NCI-H526 treated with DMSO at 0.1 percent for 48 hours (cell line): ENCODE measurements around the gene SPTBN5.

Experiments
- DNase-seq: peaks from one replicate; lab custom pipeline; 2025; lab: John Stamatoyannopoulos, UW

Gene SPTBN5

DNA sequence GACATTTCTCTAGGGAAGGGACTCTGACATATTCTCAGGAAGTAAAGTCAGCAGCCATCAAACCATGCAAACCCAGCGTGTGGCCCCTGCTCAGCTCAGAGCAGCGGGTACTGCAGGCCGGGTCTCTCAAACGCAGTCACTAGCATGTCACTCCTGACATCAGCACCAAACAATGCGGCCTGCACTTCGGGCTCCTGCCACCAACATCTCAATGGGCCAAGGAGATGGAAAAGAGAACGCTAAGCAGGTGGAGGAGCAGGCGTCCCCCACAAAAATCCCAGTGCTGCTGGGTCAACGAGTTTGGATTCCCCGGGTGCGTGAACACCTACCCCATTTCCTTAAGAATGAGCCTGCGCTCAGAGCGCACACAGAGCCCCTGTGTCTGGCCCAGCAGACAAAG lies 9.9 kb upstream of the SPTBN5 start:
- DNase-seq = no peak

DNA sequence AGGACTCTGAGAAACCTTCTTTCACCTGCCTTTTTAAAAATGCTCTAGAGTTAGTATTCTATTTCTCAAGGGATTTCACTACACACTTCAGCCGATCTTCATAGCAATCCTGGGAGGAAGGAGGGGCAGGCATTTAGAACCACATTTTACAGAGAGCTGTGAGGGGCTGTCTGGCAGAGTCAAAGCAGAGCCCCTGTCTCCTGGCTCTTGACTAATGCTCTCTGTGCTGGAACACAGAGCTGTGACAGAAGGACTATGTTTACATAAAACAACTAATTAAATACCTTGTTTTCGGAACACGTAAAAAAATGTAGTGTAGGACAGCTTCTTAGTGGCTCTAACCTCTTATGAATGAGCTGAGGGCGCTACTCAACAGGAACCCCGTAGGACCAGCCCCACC lies 7.6 kb upstream of the SPTBN5 start:
- no peak for DNase-seq

GRCh38 chr15:41900526-41901380 lies 6.9 kb upstream of the SPTBN5 start:
- DNase-seq = no peak

DNA sequence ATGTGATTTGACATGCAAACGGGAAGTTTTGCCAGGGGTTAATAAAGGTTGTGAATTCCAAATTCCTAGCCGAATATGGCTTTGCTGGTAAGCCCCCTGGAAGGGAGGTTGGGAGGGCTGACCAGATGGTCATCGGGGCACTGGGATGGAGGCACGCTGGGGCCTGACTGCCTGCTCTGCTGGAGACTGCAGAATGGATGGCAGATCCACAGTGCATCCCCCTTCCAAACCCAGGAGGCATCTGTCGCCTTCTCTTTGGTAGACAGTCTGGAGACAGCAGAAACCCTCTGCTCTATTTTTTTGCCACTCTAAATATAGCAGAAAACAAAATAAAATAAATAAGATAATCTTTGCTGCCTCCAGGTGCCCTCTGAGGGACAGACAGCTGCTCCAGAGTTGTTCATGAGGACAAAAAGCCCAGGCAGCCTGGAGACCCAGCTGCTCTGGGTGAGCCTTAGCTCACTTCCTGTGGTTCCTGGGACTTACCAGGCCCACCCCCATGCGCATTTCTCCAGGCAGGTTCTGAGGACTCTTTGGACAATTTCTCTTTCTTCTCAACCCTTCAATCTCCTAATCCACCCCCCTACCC lies 6.1 kb upstream of the SPTBN5 start:
- DNase-seq = no peak

GRCh38 chr15:41897363-41897799 lies 3.5 kb upstream of the SPTBN5 start:
- no peak for DNase-seq

GRCh38 chr15:41896566-41896965 lies 2.7 kb upstream of the SPTBN5 start:
- DNase-seq = no peak

GRCh38 chr15:41895957-41896356 lies 2.1 kb upstream of the SPTBN5 start:
- DNase-seq = no peak

DNA sequence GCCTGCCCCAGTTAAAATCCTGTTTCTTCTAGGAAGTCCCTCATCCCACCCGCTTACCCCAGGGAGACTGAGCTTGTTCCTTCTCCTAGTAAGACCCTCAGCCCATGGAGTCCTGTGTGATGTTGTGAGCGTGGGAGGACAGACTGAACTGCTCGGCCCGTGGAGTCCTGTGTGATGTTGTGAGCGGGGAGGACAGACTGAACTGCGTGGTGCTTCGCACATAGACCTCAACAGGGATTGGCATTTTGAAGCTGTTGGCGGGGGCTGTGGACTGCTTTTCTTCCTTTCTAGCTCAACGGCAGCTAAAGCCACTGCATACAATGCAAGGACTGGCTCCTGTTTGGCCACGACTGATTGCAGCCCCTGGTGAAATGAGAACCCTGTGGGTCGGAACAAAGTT lies 1.6 kb upstream of the SPTBN5 start:
- DNase-seq = no peak

GRCh38 chr15:41894791-41895463 lies 1.1 kb upstream of the SPTBN5 start:
- no peak for DNase-seq

DNA sequence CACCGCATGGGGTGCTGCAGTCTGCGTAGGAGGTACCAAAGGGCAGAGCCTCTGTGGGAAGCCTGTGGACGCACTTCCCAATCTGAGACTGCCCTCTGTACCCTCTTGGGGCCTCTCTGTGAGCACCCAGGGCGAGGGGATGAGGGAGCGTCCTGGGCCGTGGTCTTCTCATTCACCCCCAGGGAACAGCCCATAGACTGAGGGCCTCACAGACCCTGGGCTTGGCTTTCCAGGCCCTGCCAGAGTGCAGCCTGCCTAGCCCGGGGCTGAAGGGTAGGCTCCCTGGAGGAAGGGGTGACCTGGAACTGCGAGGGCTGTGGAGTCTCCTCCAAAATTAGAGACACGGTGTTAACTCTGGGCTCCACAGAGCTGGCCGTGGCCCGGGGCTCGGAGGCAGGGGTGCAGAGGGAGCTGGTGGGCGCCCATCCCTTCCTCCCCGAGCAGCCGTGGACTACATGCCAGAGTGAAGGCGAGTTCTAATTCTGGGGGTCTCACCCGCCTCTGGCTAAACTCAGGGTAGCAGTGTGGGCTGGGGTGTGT lies 468 bp upstream of the SPTBN5 start:
- DNase-seq = no peak

GRCh38 chr15:41892621-41893421 lies 1.0 kb downstream of the SPTBN5 start:
- no peak for DNase-seq

DNA sequence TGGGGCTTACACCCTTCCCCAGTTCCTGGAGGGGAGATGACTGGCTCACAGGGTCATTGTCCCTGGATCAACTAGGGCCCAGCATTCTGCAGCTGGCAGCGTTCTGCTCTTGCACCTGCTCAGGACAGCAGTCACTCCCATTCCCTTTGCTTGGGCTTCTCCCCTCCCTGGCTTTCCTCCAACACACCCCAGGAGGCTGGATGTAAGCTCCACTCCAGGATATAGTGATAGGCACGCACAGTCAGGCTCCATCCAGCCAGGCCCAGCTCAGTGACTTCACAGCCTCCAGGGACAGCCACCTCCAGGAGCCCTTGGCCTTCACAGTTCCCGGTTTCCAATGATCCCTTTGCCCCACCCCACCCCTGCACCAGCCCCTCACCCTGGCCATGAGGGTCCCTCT lies 1.9 kb downstream of the SPTBN5 start:
- no peak for DNase-seq

DNA sequence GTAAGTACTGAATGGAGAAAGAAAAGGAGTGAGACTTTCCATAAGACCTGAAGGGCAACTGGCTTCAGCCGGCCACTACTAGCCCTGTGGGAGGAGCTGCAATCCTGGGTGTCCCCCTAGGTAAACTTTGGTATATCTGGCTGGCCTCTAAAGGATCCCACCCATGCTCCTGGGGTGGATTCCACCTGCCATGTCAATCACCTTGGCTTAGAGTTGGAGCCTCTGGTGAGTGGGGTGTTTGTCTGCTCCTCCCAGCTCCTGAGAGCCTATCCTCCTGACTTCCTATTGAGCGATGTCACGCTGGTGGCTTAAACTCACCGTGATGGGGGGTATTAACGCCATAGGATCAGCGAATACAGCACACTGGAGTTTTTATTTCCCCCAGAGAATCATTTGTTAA lies 2.6 kb downstream of the SPTBN5 start:
- no peak for DNase-seq

- no peak for DNase-seq
These were observed 3.7 kb downstream of the SPTBN5 start for GRCh38 chr15:41890050-41890690.

DNA sequence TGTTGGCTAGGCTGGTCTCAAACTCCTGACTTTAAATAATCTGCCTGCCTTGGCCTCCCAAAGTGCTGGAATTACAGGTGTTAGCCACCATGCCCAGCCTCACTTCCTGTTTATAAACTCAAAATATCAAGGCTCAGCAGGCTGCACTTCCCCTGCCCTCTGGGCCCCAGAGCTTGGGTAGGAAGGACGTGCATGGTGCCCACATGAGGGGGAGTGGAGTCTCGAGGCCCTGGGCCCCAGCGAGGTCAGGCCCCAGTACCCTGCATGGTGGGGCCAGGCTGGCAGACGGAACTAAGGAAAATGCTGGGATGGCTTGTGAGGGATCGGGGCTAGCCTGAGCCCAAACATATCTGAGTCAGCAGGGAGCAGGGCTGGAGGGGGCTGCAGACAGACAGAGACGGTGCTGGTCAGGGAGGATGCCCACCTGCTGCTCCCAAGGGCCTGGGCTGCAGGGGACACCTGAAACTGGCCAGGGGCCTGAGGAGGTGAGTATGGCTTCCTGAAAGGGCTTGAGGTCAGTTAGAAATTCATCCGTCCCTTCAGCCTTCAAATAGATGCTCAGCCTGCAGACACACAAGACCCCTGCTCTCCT lies 5.1 kb downstream of the SPTBN5 start:
- no peak for DNase-seq

GRCh38 chr15:41887893-41888292 lies 6.0 kb downstream of the SPTBN5 start:
- no peak for DNase-seq

DNA sequence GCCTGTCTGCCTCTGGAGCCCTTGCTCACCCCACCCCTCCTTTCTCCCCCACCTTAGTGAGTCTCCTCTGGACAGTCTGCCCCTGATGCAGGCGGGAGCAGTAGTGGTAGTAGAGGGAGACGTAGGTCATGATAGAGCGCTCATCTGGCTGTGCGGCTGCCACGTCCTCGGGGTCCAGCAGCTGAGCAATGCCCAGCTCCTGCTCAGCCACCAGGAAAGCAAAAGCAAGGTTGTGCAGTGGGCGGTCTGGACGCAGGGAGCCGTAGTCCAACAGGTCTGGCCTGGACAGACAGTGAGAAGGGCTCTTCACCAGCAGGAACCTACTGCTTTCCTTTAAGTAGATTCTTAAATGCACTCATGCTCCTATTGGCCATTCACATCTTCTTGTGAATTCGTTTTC lies 6.7 kb downstream of the SPTBN5 start:
- DNase-seq = no peak

GRCh38 chr15:41886741-41887140 lies 7.1 kb downstream of the SPTBN5 start:
- DNase-seq = no peak

DNA sequence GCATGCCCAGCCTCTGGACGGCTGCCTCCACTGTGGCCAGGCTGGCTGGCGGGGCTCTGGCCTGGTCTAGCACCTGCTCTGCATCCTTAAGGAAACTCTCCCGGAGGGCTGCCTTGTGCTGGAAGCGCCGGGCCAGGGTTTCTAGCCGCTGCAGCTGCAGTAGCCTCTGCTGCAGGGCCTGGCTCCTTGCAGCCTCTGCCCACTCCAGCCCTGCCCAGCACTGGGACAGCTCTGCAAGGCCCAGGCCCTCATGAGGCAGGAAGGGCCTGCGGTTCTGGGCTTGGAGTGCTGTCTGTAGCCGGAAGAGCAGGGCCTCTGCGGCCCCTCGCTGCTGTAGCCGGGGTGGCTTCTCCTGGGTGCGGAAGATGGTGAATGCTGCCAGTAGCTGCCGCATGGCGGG lies 8.0 kb downstream of the SPTBN5 start:
- DNase-seq = no peak

DNA sequence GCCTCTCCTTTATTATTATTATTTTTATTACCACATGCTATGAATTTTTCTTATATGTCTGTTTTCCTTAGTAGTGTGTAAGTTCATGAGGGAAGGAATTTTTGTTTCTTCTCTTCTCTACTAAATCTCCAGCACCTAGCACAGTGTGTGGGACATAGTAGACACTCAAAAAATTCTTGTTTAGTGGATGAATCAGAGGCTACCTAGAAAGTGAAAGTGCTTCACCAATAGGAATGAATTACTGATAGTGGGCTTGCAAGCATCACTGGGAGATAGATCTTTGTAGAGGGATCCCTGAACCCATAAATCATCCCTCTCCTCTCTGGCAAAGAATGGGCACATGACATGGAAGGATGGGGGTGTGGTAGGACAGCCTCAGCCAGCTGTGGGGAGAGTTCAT lies 8.5 kb downstream of the SPTBN5 start:
- no peak for DNase-seq

DNA sequence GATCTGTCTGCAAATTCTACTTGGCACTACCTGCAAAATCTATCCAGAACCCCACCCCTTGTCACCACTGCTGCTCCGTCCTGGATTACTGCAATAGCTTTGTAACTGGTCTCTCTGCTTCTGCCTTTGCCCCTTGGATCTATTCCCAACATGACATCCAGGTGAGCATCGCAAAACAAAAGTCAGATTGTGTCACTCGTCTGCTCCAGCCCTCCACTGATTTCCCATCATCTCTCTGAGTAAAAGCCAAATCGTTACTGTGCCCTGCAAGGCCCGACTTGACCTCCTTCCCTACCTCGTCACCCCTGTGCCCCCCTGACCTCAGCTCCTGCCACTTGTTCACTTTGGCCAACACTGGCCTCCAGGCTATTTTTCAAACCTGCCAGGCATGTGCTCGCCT lies 9.4 kb downstream of the SPTBN5 start:
- no peak for DNase-seq
